C4-2B (cell line): Measurements from ENCODE around the gene PCSK6.

Experiments used
- ZFX ChIP-seq: fragments of 450-650 bp; IDR thresholded peaks from 2 replicates; pipeline ENCODE4 v1.6.1; 2017
- TF ChIP-seq, protein P1 (sequence below): fragments of 450-650 bp; conservative IDR thresholded peaks from 2 replicates; pipeline ENCODE4 v1.5.1; 2017; ENCODE audit warnings: mild to moderate bottlenecking

DNA sequence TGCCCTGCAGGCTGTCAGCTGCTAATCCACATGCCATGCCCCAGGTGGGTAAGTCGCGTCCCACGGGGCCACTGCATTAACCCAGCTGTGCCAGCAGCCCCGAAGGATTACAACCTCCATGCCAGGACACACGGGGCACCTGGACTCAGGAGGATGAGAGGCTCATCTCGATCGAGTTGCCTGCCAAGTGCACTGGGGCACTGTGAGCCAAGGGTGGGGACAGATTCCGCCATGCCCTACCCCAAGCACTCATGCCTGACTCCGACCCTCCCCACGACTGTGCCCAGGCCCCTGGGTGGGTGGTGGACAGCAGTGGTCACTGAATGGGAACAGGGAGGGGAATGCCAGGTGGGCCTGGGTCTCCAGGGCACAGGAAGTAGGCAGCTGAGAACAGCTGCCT, 173.8 kb downstream of the PCSK6 start:
- TF ChIP-seq, protein P1, sequence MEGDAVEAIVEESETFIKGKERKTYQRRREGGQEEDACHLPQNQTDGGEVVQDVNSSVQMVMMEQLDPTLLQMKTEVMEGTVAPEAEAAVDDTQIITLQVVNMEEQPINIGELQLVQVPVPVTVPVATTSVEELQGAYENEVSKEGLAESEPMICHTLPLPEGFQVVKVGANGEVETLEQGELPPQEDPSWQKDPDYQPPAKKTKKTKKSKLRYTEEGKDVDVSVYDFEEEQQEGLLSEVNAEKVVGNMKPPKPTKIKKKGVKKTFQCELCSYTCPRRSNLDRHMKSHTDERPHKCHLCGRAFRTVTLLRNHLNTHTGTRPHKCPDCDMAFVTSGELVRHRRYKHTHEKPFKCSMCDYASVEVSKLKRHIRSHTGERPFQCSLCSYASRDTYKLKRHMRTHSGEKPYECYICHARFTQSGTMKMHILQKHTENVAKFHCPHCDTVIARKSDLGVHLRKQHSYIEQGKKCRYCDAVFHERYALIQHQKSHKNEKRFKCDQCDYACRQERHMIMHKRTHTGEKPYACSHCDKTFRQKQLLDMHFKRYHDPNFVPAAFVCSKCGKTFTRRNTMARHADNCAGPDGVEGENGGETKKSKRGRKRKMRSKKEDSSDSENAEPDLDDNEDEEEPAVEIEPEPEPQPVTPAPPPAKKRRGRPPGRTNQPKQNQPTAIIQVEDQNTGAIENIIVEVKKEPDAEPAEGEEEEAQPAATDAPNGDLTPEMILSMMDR = no peak
- no peak for TF ChIP-seq ZFX
